NT2/D1 (cell line): ENCODE data around the gene MADD.

Experiments
- SUZ12 ChIP-seq: IDR thresholded peaks from 2 replicates; pipeline ENCODE4 v1.6.1; 2011; ENCODE audit not compliant: insufficient read length, insufficient read depth; ENCODE audit errors: extremely low read depth
- YY1 ChIP-seq: IDR thresholded peaks from 2 replicates; pipeline ENCODE4 v1.6.1; 2011; ENCODE audit not compliant: insufficient read length, insufficient read depth
- ZNF274 ChIP-seq: IDR thresholded peaks from 2 replicates; pipeline ENCODE4 v1.6.1; 2011; ENCODE audit warnings: mild to moderate bottlenecking, low read depth, low read length

- TF ChIP-seq ZNF274, result no peak
- no peak for TF ChIP-seq SUZ12
- no peak for TF ChIP-seq YY1
Observed at GRCh38 chr11:47357985-47358730, 88.2 kb downstream of the MADD start.
